Heart left ventricle (tissue), 13 donors: ENCODE results near the gene ENKD1.
A peak's percentile ranks its signal among the peaks of the same experiment; 100 is the strongest.

Source experiments
- POLR2A ChIP-seq, 2 donors: fragments of 450-650 bp; IDR thresholded peaks; one replicate each; pipeline ENCODE4 v1.6.1; 2017; ENCODE audit warnings: antibody characterized with exemption in 2 of 2, mild to moderate bottlenecking in 2 of 2, moderate library complexity in 2 of 2
- TF ChIP-seq, protein P1 (sequence below), 12 donors: fragments of 200-600 bp; sonication (generic) in 4 of 12; IDR thresholded peaks; one replicate each; pipeline versions ENCODE4 v1.5.0 to v1.8.0; 2018 to 2022; ENCODE audit warnings: antibody characterized with exemption in 12 of 12, mild to moderate bottlenecking in 5 of 12
- donor health status: ischemic (EF 13 %, LVEDD 7.1; RV severe dilation, severe dysfunction).
- donor health status: DM: no; HTN: yes; CAD: no.
- donor health status: DM: no; HTN: no; CAD: no.
- donor health status: ischemic (EF 25% LVEDD 6.9; RV normal size, moderate dysfunction).
- donor health status: ischemic (EF 25% LVEDD 5.7; RV mildly dilated, moderate dysfunction).
- donor health status: ischemic (EF 35%, LVEDD 5.7; RV mildly dilated, moderate dysfunction).
- donor health status: nonischemic (EF 11% LVEDD 7.7; RV severe dilation, severe dysfunction).
- donor health status: DM: yes; HTN: yes; CAD: no.
- donor health status: PGD.
- donor health status: ischemic (EF 29% LVEDD 5.4; RV normal size, mild dysfunction).
- donor health status: nonischemic (EF 23%, LVEDD 6.1; RV moderate dilation, normal function).

GRCh38 chr16:67666559-67667452 lies at the start of gene ENKD1, which contains the start of gene C16orf86:
- TF ChIP-seq POLR2A (IDR thresholded peaks at IDR 0.05), result peak in 1 of 2 donors; percentile 23
- TF ChIP-seq, protein P1, sequence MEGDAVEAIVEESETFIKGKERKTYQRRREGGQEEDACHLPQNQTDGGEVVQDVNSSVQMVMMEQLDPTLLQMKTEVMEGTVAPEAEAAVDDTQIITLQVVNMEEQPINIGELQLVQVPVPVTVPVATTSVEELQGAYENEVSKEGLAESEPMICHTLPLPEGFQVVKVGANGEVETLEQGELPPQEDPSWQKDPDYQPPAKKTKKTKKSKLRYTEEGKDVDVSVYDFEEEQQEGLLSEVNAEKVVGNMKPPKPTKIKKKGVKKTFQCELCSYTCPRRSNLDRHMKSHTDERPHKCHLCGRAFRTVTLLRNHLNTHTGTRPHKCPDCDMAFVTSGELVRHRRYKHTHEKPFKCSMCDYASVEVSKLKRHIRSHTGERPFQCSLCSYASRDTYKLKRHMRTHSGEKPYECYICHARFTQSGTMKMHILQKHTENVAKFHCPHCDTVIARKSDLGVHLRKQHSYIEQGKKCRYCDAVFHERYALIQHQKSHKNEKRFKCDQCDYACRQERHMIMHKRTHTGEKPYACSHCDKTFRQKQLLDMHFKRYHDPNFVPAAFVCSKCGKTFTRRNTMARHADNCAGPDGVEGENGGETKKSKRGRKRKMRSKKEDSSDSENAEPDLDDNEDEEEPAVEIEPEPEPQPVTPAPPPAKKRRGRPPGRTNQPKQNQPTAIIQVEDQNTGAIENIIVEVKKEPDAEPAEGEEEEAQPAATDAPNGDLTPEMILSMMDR (IDR thresholded peaks at IDR 0.05), result no peak
